ENCODE results near the gene HTRA1.

The HTRA1 gene

DNA sequence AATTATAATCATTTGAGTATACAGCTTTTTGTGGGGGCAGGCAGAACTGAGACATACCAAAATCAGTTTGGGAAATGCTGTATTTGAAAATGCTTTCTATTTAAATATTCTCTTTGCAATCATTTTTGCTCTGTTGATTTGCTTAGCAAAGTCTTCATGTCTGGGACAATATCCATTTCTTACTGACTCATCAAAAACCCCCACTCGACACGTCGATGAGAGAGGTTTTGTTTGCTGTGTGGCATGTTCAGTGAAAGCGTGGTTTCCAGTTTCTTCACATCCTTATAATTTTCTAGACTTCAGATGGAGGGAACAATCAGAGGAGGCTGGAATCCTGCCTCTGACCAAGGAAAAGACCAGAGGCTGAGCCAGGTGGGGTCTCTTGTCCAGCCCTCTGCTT lies 28.9 kb downstream of the HTRA1 start:
- H3K9ac ChIP-seq (ENCODE audit: low read depth, low read length), result no peak overlapping the region
- H3K4me3 ChIP-seq (ENCODE audit: low read length), result no peak overlapping the region
- no CpG with 5 or more reads among the region's 4 CpGs for WGBS
- H3K27me3 ChIP-seq (ENCODE audit: insufficient read depth, low read length), result no peaks in the 10 kb centered on the region
- no peak overlapping the region for H3K27ac ChIP-seq (ENCODE audit: low read depth, low read length)
- H3K4me1 ChIP-seq (ENCODE audit: insufficient read depth, low read length), result peaks cover 7% of the 10 kb centered on the region; the same call in 1 of the 2 replicates
- no peaks in the 10 kb centered on the region for H3K9me3 ChIP-seq (ENCODE audit: insufficient read depth, low read depth, low read length)
- H3K36me3 ChIP-seq (ENCODE audit: insufficient read depth, low read length), result no peaks in the 10 kb centered on the region

GRCh38 chr10:122490786-122491680 lies 29.7 kb downstream of the HTRA1 start:
- Histone ChIP-seq H3K4me3 (ENCODE audit: low read length) (no peak overlapping the region), H3K27ac (ENCODE audit: low read depth, low read length) (no peak overlapping the region), H3K4me1 (ENCODE audit: insufficient read depth, low read length) (peaks cover 12% of the 10 kb centered on the region; the same call in 1 of the 2 replicates), H3K36me3 (ENCODE audit: insufficient read depth, low read length) (no peaks in the 10 kb centered on the region), H3K9ac (ENCODE audit: low read depth, low read length) (no peak overlapping the region), H3K9me3 (ENCODE audit: insufficient read depth, low read depth, low read length) (no peaks in the 10 kb centered on the region), H3K27me3 (ENCODE audit: insufficient read depth, low read length) (no peaks in the 10 kb centered on the region)
- 94% methylated on average over 26 of the region's 26 CpGs for WGBS

GRCh38 chr10:122492006-122492405 lies 30.7 kb downstream of the HTRA1 start:
- Histone ChIP-seq H3K9ac (ENCODE audit: low read depth, low read length) (no peak overlapping the region), H3K9me3 (ENCODE audit: insufficient read depth, low read depth, low read length) (no peaks in the 10 kb centered on the region), H3K36me3 (ENCODE audit: insufficient read depth, low read length) (no peaks in the 10 kb centered on the region), H3K4me3 (ENCODE audit: low read length) (no peak overlapping the region), H3K27ac (ENCODE audit: low read depth, low read length) (no peak overlapping the region), H3K4me1 (ENCODE audit: insufficient read depth, low read length) (peaks cover 12% of the 10 kb centered on the region; the same call in 1 of the 2 replicates), H3K27me3 (ENCODE audit: insufficient read depth, low read length) (no peaks in the 10 kb centered on the region)
- WGBS, result 87% methylated on average over 8 of the region's 9 CpGs

GRCh38 chr10:122492999-122493481 lies 31.7 kb downstream of the HTRA1 start:
- H3K4me1 ChIP-seq (ENCODE audit: insufficient read depth, low read length), result peaks cover 12% of the 10 kb centered on the region; the same call in 1 of the 2 replicates
- no peak overlapping the region for H3K4me3 ChIP-seq (ENCODE audit: low read length)
- H3K36me3 ChIP-seq (ENCODE audit: insufficient read depth, low read length), result no peaks in the 10 kb centered on the region
- no peak overlapping the region for H3K9ac ChIP-seq (ENCODE audit: low read depth, low read length)
- H3K9me3 ChIP-seq (ENCODE audit: insufficient read depth, low read depth, low read length), result no peaks in the 10 kb centered on the region
- WGBS, result 91% methylated on average over 9 of the region's 9 CpGs
- H3K27me3 ChIP-seq (ENCODE audit: insufficient read depth, low read length), result no peaks in the 10 kb centered on the region
- H3K27ac ChIP-seq (ENCODE audit: low read depth, low read length), result no peak overlapping the region

DNA sequence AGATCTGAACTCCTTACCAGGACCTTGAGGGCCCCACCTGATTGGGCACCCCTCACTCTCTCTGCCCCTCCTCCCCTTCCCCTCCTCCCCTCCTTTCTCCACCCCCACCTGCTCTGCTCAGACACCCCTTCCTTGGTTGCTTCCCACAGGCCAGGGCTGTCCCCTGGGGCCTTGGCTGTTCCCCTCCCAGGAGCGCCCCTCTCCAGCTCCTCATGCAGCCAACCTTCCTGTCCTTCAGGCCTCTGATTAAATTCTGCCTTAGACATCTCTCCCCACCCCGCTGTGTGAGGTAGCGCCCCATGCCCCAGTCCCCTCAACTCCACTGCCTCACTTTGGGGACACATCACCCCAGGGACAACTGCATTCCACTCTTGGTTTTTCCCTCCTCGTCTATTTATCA lies 32.4 kb downstream of the HTRA1 start:
- Histone ChIP-seq H3K36me3 (ENCODE audit: insufficient read depth, low read length) (no peaks in the 10 kb centered on the region), H3K4me1 (ENCODE audit: insufficient read depth, low read length) (peaks cover 12% of the 10 kb centered on the region; the same call in 1 of the 2 replicates), H3K27me3 (ENCODE audit: insufficient read depth, low read length) (no peaks in the 10 kb centered on the region), H3K9ac (ENCODE audit: low read depth, low read length) (no peak overlapping the region), H3K4me3 (ENCODE audit: low read length) (no peak overlapping the region), H3K9me3 (ENCODE audit: insufficient read depth, low read depth, low read length) (no peaks in the 10 kb centered on the region), H3K27ac (ENCODE audit: low read depth, low read length) (no peak overlapping the region)
- 94% methylated on average over 4 of the region's 4 CpGs for WGBS

DNA sequence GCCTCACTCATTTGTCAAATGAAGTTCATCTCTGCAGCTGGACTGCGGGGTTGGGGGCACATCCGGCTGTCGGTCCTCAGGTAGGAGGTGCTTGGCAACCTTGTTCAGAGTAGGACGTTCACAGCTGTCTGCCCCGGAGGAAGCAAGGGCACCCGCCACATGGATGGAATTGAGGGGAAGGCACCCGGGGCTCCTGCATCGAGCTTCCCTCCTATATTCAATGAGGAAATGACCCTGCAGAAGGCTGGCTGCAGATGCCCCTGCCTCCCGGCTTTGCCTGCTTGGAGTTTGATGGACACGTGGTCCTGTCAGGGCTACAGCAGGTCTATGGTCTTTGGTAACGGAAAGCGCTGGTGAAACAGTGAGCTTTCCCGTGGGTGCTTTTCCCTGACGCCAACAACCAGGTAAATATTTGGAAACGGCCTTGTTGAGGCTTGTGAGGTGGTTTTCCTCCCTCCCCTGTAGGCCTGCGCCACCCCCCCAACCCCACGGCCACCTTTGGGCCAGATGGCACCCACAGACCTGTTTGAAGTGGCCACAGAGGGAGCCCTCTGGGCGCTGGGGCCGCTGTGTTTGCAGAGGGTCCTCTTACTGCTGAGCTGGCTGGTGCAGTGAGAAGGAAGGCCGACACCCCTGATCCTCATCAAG lies 32.9 kb downstream of the HTRA1 start:
- H3K27me3 ChIP-seq (ENCODE audit: insufficient read depth, low read length), result no peaks in the 10 kb centered on the region
- WGBS, result 91% methylated on average over 20 of the region's 20 CpGs
- peaks cover 12% of the 10 kb centered on the region; the same call in 1 of the 2 replicates for H3K4me1 ChIP-seq (ENCODE audit: insufficient read depth, low read length)
- H3K36me3 ChIP-seq (ENCODE audit: insufficient read depth, low read length), result no peaks in the 10 kb centered on the region
- H3K27ac ChIP-seq (ENCODE audit: low read depth, low read length), result no peak overlapping the region
- H3K9me3 ChIP-seq (ENCODE audit: insufficient read depth, low read depth, low read length), result no peaks in the 10 kb centered on the region
- no peak overlapping the region for H3K4me3 ChIP-seq (ENCODE audit: low read length)
- no peak overlapping the region for H3K9ac ChIP-seq (ENCODE audit: low read depth, low read length)

- Histone ChIP-seq H3K27ac (ENCODE audit: low read depth, low read length) (no peak overlapping the region), H3K9ac (ENCODE audit: low read depth, low read length) (no peak overlapping the region), H3K36me3 (ENCODE audit: insufficient read depth, low read length) (no peaks in the 10 kb centered on the region), H3K4me1 (ENCODE audit: insufficient read depth, low read length) (peaks cover 12% of the 10 kb centered on the region; the same call in 1 of the 2 replicates), H3K9me3 (ENCODE audit: insufficient read depth, low read depth, low read length) (no peaks in the 10 kb centered on the region), H3K27me3 (ENCODE audit: insufficient read depth, low read length) (no peaks in the 10 kb centered on the region), H3K4me3 (ENCODE audit: low read length) (no peak overlapping the region)
- WGBS, result 89% methylated on average over 14 of the region's 14 CpGs
These were observed 33.5 kb downstream of the HTRA1 start for GRCh38 chr10:122494833-122495232.

- H3K36me3 ChIP-seq (ENCODE audit: insufficient read depth, low read length), result no peaks in the 10 kb centered on the region
- H3K4me1 ChIP-seq (ENCODE audit: insufficient read depth, low read length), result peaks cover 12% of the 10 kb centered on the region; the same call in 1 of the 2 replicates
- H3K27me3 ChIP-seq (ENCODE audit: insufficient read depth, low read length), result no peaks in the 10 kb centered on the region
- WGBS, result 58% methylated on average over 12 of the region's 12 CpGs
- no peak overlapping the region for H3K9ac ChIP-seq (ENCODE audit: low read depth, low read length)
- no peak overlapping the region for H3K27ac ChIP-seq (ENCODE audit: low read depth, low read length)
- H3K4me3 ChIP-seq (ENCODE audit: low read length), result no peak overlapping the region
- no peaks in the 10 kb centered on the region for H3K9me3 ChIP-seq (ENCODE audit: insufficient read depth, low read depth, low read length)
These were observed 34.3 kb downstream of the HTRA1 start for GRCh38 chr10:122495406-122496340.

DNA sequence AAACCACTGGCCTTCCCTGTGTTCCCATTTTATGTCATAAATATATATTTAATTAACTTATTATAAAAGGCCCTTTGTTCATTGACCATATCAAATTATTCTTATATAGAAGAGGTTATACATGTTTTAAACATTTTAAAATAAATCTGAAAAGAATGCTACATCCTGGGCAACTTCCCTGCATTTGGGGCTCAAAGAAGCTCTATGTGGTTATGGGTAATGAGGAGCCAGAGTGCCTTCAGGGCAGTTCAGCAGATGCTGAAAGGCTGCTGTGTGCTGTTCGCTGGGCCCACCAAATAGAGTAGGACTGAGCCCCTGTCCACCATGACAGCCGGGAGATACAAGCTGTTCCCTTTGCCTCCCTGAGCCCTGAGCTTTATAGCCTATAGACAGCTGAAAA lies 35.9 kb downstream of the HTRA1 start:
- Histone ChIP-seq H3K27me3 (ENCODE audit: insufficient read depth, low read length) (no peaks in the 10 kb centered on the region), H3K9ac (ENCODE audit: low read depth, low read length) (no peak overlapping the region), H3K36me3 (ENCODE audit: insufficient read depth, low read length) (no peaks in the 10 kb centered on the region), H3K4me1 (ENCODE audit: insufficient read depth, low read length) (peaks cover 9% of the 10 kb centered on the region; the same call in 1 of the 2 replicates), H3K4me3 (ENCODE audit: low read length) (no peak overlapping the region), H3K9me3 (ENCODE audit: insufficient read depth, low read depth, low read length) (no peaks in the 10 kb centered on the region), H3K27ac (ENCODE audit: low read depth, low read length) (no peak overlapping the region)
- WGBS, result 88% methylated on average over 2 of the region's 2 CpGs

DNA sequence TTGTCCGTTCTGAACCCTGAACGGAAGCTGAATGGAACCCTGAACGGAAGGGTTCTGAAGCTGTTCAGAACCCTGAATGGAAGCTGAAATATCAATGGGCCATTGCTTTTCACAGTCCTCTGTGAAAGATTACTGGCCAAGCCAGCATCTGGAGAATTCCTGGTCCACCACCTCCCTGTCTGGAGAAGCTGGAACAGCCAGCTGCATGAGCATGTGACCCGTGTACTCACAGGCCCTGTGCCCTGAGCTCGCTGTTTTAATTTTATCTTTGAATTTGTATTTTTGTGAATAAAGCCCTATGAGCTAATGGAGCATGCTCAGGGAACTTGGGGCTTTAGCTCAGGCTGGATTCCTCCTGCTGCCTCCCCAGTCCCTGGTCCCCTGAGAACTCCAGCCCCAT lies 37.2 kb downstream of the HTRA1 start:
- H3K27ac ChIP-seq (ENCODE audit: low read depth, low read length), result no peak overlapping the region
- H3K4me3 ChIP-seq (ENCODE audit: low read length), result no peak overlapping the region
- no peaks in the 10 kb centered on the region for H3K27me3 ChIP-seq (ENCODE audit: insufficient read depth, low read length)
- no peaks in the 10 kb centered on the region for H3K9me3 ChIP-seq (ENCODE audit: insufficient read depth, low read depth, low read length)
- peaks cover 9% of the 10 kb centered on the region; the same call in 1 of the 2 replicates for H3K4me1 ChIP-seq (ENCODE audit: insufficient read depth, low read length)
- WGBS, result 92% methylated on average over 5 of the region's 5 CpGs
- H3K36me3 ChIP-seq (ENCODE audit: insufficient read depth, low read length), result no peaks in the 10 kb centered on the region
- H3K9ac ChIP-seq (ENCODE audit: low read depth, low read length), result no peak overlapping the region
